ENCODE data around the gene SIGLEC12.

SIGLEC12 gene

DNA sequence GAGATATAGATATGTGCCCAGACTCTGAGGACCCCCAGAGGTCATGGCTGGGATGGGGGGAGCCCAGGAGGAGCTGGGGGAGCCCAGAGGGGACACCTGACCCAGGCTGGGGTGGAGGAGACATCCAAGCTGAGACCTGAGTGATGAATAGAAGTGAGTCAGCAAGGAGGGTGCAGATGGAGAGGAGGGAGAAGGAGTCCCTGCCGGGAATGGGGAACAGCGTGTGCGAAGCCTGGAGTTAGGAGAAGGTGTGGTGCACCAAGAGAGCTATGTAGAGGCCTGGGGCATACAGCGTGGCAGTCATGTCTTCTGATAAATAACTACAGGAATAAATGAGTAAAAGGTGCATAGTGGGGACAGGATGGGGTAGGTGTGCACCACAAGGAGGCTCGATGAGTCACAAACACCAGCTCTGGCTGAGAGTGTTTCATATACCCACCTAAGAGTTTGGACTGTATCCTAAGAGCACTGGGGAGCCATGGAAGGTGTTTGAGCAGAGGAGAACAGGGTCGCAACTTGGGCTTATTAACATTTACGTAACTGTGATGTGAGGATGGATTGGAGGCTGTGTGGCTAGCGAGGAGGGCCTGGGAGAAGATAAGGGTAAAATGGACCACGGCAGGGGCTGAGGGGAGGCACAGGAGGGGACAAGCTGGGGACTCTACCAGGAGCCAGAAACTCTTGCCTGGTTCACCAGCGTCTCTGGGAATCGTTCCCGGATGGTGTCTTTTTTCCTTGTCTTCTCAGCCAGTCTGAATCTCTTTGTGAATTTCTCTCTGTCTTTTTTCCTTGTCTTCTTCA, 21.9 kb downstream of the SIGLEC12 start:
- peak; percentile 73 for DNase-seq

- DNase-seq: peak; percentile 54
Observed at GRCh38 chr19:51478381-51479234, 23.0 kb downstream of the SIGLEC12 start, which contains the start of gene CEACAM18. CEACAM18 (plus strand) TSS chr19:51478539.

GRCh38 chr19:51477344-51477743, 24.3 kb downstream of the SIGLEC12 start:
- no peak for DNase-seq

GRCh38 chr19:51476164-51476563, 25.4 kb downstream of the SIGLEC12 start:
- DNase-seq: no peak

- peak; percentile 96 for DNase-seq
Observed at GRCh38 chr19:51473009-51473707, 28.4 kb downstream of the SIGLEC12 start.

DNA sequence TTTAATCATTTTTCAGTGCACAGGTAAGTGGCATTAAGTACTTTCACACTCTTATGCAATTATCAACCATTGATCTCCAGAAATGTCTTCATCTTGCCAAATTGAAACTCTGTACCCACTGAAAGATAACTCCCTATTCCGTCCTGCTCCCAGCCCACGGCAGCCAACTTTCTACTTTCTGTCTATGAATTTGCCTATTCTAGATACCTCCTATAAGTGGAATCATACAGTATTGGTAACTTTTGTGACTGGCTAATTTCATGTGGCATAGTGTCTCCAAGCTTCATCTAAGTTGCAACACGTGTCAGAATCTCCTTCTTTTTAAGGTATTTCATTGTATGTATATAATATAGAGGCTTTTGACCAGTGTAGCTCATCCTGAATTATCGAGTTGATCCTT, 29.0 kb downstream of the SIGLEC12 start:
- peak; percentile 51 for DNase-seq

DNA sequence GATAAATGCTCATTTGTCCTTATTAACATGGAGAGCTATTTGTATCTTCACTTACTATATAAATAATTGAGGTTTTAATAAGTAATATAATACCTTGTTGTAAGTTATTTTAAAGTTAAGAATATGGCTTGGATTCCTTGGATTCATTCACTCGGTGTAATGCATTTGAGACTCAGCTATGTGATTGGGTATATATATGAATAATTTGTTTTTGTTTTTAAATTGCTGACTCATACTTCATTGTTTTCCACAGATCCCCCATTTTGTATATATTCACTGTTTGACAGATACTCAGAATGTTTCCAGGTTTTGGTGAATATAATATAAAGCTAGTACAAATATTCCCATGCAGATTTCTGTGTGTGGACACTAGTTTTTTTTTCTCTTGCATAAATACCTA, 30.1 kb downstream of the SIGLEC12 start:
- DNase-seq: no peak

- peak; percentile 35 for DNase-seq
Observed at GRCh38 chr19:51470966-51471365, 30.6 kb downstream of the SIGLEC12 start.

GRCh38 chr19:51469629-51470028, 32.0 kb downstream of the SIGLEC12 start:
- no peak for DNase-seq

- DNase-seq: peak; percentile 55
Observed at GRCh38 chr19:51469162-51469561, 32.4 kb downstream of the SIGLEC12 start.

- peak; percentile 42 for DNase-seq
Observed at GRCh38 chr19:51468545-51468920, 33.1 kb downstream of the SIGLEC12 start.

DNA sequence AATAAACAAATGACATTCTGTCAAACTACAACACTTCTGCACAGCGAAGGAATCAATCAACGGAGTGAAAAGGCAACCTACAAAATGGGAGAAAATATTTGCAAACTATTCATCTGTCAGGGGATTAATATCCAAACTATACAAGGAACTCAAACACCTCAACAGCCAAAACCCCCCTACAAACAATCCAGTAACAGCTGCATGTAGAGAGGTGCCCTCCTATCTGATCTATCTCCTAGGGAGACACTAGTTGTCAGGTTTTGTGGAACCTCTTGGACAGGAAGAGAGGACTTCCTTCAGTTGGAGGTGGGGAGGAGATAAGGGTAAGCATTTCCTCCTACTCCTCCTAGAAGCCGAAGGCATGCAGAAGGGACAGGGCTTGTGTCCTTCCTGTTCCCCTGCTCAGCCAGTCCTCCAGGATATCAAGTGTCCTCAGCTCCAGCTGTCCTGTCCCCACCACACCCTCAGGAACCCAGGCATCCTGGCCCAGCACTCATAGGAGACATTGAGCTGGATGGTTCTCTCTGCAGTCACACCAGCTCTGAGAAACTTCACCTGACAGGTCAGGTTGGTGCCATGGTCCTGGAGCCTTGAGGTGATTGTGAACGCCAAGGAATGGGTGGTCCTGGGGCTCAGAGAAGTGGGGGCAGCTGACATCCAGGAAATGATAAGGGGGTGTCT, 33.6 kb downstream of the SIGLEC12 start:
- DNase-seq: peak; percentile 56

DNA sequence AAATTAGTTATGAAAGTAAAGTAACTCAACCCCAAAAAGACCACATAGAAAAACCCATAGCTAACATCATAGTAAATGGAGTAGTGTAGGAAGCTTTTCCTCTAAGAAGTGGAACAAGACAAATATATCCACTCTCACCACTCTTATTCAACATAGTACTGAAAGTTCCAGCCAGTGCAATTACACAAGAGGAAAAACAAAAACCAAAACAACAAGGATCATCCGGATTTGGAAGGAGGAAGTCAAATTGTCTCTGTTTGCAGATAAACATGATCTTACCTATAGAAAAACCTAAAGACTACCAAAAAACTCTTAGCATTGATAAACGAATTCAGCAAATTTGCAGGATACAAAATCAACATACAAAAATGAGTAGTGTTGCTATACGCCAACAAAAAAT, 34.9 kb downstream of the SIGLEC12 start:
- no peak for DNase-seq

- DNase-seq: peak; percentile 37
Observed at GRCh38 chr19:51463976-51464581, 37.5 kb downstream of the SIGLEC12 start.

GRCh38 chr19:51462681-51463080, 38.9 kb downstream of the SIGLEC12 start:
- DNase-seq: peak; percentile 56

GRCh38 chr19:51462276-51462675, 39.3 kb downstream of the SIGLEC12 start:
- DNase-seq: peak; percentile 57

GRCh38 chr19:51461723-51462161, 39.9 kb downstream of the SIGLEC12 start:
- DNase-seq: no peak

GRCh38 chr19:51460164-51460992, 41.2 kb downstream of the SIGLEC12 start:
- peak; percentile 59 for DNase-seq

DNA sequence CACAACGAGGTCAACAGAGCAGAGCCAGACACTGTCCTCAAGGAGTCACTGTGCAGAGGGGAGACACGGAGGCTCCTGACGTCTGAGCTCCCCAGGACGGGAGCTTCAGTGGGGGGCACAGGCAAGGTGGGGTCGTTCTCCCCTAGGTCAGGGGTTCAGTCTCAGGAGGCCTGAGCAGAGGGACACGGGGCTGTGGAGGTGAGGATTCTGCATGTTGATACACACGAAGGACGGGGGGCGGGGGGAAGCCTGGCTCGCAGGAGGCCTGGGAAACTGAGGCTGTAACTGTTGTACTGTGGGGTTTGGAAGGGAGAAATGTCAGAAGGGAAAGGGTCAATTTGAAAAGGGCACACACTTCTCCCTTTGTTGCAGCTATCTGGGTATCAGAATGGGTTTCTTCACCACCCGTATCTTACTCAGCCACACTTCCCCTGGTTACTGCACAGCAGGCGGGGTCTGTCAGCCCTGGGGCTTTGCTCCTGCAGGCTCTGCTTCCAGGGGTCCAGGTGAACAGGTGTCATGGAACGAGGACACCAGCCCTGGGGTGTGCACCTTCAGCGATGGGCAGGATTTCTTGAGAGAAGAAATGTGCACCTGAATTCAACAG, 42.6 kb downstream of the SIGLEC12 start:
- DNase-seq: peak; percentile 46

DNA sequence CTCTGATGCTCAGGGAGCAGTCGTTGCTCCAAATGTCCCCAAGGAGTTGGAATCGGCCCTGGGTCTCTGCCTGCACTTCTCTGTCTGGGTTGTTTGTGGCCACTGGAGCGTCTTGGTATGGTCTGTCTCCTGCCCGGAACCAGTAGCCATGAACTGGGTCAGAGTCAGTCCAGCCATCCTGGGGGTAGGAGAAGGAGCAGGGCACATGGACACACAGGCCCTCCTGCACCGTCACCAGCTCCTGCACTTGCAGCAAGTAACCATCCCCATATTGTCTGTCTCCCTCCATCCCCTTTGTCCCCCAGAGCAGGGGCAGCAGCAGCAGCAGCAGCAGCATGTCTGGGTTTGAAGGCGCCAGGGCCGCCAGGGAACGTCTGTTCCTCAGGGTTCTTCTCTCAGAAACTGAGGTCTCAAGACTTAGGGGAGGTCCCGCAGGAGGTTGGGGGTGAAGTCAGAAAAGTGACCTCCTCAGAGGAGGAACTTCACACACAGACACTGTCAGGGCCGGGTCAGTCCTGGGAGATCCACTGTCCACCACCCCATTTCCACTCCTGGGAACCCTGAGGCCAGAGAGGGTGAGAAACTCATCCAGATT, 43.5 kb downstream of the SIGLEC12 start, which contains the start of gene SIGLEC8:
TSS of gene SIGLEC8 (minus strand) at position 404 of the 595 bp plus-strand sequence. CDS start at position 337, 67 bp downstream.
- peak; percentile 52 for DNase-seq
